Nephron (organoid): ENCODE data around the gene RAB14.

Source experiments
- H3K27ac Mint-ChIP-seq, 3 experiments: 2 replicates each; pipeline ENCODE4 v1.8.0; 2020; ENCODE audit warnings: mixed read lengths in 3 of 3, mild to moderate bottlenecking in 2 of 3, moderate library complexity in 1 of 3
- H3K27me3 Mint-ChIP-seq: 2 replicates; pipeline ENCODE4 v1.8.0; 2021; ENCODE audit warnings: low read depth, mild to moderate bottlenecking, moderate library complexity, mixed read lengths
- H3K36me3 Mint-ChIP-seq: 2 replicates; pipeline ENCODE4 v1.8.0; 2020; ENCODE audit warnings: low read depth, mixed read lengths
- H3K4me1 Mint-ChIP-seq: 2 replicates; pipeline ENCODE4 v1.8.0; 2020; ENCODE audit warnings: mixed read lengths
- H3K4me3 Mint-ChIP-seq, 3 experiments: 2 replicates each; pipeline ENCODE4 v1.8.0; 2020; ENCODE audit warnings: mild to moderate bottlenecking in 3 of 3, mixed read lengths in 3 of 3, moderate library complexity in 2 of 3
- H3K9me3 Mint-ChIP-seq: 2 replicates; pipeline ENCODE4 v1.8.0; 2020; ENCODE audit warnings: mixed read lengths
- TF ChIP-seq, protein P1 (sequence below), 3 experiments: fragments of 200-600 bp; sonication (generic); IDR thresholded peaks; one replicate each; pipeline ENCODE4 v1.5.0; 2021; ENCODE audit warnings: antibody characterized with exemption in 3 of 3; ENCODE audit not compliant: unreplicated experiment in 3 of 3

The RAB14 gene

DNA sequence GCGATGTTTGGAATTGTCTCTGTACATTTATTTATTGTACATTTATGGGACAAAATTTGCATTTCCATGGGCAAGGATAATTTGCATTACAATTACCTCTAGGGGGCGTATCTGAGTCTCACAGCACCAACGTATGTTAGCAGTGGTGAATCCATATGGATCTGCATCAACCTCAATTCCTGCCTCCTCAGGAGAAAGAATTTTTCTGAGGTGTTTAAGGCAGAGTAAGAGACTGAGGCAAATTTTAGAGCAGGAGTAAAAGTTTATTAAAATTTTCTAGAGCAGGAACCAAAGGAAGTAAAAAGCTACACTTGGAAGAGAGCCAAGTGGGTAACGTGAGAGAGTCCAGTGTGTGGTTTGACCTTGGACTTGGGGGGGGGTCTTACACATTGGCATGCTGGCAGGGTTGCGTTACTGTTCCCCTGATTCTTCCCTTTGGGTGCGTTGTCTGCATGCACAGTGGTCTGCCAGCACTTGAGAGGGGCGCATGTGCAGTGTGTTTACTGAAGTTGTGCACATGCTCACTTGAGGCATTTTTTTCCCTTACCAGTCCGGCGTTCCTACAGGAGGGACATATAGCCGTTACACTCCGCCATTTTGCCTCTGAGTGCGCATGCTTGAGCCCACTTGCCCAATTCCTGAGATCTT, 21.0 kb upstream of the RAB14 start:
- Mint-ChIP-seq H3K4me1 (peaks cover 6% of the 10 kb centered on the region), H3K4me3 (no peak overlapping the region), H3K27ac (no peak overlapping the region), H3K9me3 (no peaks in the 10 kb centered on the region), H3K36me3 (no peaks in the 10 kb centered on the region), H3K27me3 (peaks cover 5% of the 10 kb centered on the region)
- TF ChIP-seq, protein P1, sequence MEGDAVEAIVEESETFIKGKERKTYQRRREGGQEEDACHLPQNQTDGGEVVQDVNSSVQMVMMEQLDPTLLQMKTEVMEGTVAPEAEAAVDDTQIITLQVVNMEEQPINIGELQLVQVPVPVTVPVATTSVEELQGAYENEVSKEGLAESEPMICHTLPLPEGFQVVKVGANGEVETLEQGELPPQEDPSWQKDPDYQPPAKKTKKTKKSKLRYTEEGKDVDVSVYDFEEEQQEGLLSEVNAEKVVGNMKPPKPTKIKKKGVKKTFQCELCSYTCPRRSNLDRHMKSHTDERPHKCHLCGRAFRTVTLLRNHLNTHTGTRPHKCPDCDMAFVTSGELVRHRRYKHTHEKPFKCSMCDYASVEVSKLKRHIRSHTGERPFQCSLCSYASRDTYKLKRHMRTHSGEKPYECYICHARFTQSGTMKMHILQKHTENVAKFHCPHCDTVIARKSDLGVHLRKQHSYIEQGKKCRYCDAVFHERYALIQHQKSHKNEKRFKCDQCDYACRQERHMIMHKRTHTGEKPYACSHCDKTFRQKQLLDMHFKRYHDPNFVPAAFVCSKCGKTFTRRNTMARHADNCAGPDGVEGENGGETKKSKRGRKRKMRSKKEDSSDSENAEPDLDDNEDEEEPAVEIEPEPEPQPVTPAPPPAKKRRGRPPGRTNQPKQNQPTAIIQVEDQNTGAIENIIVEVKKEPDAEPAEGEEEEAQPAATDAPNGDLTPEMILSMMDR (IDR thresholded peaks at IDR 0.05; ENCODE audit: unreplicated experiment in 3 of 3): peak; percentile 42 to 59 (median 53)

GRCh38 chr9:121221664-121222055, 20.0 kb upstream of the RAB14 start:
- H3K27me3 Mint-ChIP-seq: no peaks in the 10 kb centered on the region
- TF ChIP-seq, protein P1 (IDR thresholded peaks at IDR 0.05; ENCODE audit: unreplicated experiment in 3 of 3): no peak
- no peak overlapping the region for H3K27ac Mint-ChIP-seq
- H3K4me1 Mint-ChIP-seq: peaks cover 6% of the 10 kb centered on the region
- H3K9me3 Mint-ChIP-seq: no peaks in the 10 kb centered on the region
- H3K36me3 Mint-ChIP-seq: no peaks in the 10 kb centered on the region
- no peak overlapping the region for H3K4me3 Mint-ChIP-seq

- TF ChIP-seq, protein P1 (IDR thresholded peaks at IDR 0.05; ENCODE audit: unreplicated experiment in 3 of 3): no peak
- no peak overlapping the region for H3K27ac Mint-ChIP-seq
These were observed 19.5 kb upstream of the RAB14 start for GRCh38 chr9:121220996-121221663.

DNA sequence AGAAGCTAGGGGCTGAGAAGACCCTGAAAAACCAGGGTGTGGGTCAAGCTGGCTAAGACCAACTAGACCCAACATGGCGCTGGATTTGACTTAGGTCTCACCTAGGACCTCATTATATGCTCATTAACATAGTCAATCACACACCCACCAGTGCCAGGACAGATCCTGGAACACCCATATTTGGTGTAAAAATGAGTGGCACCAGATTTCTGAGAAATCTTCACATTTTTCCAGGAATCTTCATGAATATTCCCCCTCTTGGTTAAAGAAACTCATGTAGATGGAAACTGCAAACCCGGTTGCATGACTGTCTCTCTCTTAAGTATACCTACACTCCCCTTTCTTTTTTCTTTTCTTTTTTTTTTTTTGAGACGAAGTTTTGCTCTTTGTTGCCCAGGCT, 17.9 kb upstream of the RAB14 start:
- H3K9me3 Mint-ChIP-seq: no peaks in the 10 kb centered on the region
- H3K36me3 Mint-ChIP-seq: no peaks in the 10 kb centered on the region
- no peaks in the 10 kb centered on the region for H3K27me3 Mint-ChIP-seq
- TF ChIP-seq, protein P1 (IDR thresholded peaks at IDR 0.05; ENCODE audit: unreplicated experiment in 3 of 3): no peak
- no peak overlapping the region for H3K4me3 Mint-ChIP-seq
- peaks cover 6% of the 10 kb centered on the region for H3K4me1 Mint-ChIP-seq
- no peak overlapping the region for H3K27ac Mint-ChIP-seq

More at GRCh38 chr9:121220996-121221663, 19.5 kb upstream of the RAB14 start:
- Mint-ChIP-seq H3K27me3 (no peaks in the 10 kb centered on the region), H3K4me1 (peaks cover 6% of the 10 kb centered on the region), H3K36me3 (no peaks in the 10 kb centered on the region), H3K9me3 (no peaks in the 10 kb centered on the region), H3K4me3 (peak overlapping the region in 1 of 3 experiments; percentile 6)

DNA sequence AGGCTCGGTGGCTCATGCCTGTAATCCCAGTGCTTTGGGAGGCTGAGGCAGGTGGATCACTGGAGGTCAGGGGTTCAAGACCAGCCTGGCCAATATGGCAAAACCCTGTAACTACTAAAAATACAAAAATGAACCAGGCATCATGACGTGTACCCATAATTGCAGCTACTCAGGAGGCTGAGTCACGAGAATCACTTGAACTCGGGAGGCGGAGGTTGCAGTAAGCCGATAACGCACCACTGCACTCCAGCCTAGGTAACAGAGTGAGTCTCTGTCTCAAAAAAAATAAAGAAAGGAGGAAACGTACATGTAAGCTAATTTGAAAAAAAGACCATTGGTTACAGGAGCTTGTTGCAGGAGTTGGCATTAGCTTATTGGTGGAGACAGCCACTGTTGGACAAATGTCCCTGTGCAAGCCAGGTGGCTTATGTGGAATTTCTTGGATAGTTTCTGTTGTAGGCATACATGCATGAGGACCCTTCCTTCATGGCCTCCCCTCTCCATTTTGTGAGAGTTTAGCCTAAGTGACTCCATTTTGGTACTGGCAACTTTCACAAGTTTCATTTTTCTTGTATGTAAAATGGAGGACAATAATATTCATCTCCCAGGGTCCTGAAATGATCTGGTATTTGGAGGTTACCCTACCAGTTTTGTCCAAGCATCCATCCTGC, 16.8 kb upstream of the RAB14 start:
- H3K36me3 Mint-ChIP-seq: no peaks in the 10 kb centered on the region
- H3K9me3 Mint-ChIP-seq: no peaks in the 10 kb centered on the region
- H3K27me3 Mint-ChIP-seq: no peaks in the 10 kb centered on the region
- H3K27ac Mint-ChIP-seq: no peak overlapping the region
- H3K4me1 Mint-ChIP-seq: peaks cover 6% of the 10 kb centered on the region
- TF ChIP-seq, protein P1 (IDR thresholded peaks at IDR 0.05; ENCODE audit: unreplicated experiment in 3 of 3): no peak
- H3K4me3 Mint-ChIP-seq: no peak overlapping the region
